ENCODE measurements around the gene CRYGS.

GRCh38 chr3:186530415-186530814, 13.8 kb downstream of the CRYGS start:
- TF ChIP-seq CTCF (IDR thresholded peaks at IDR 0.05), result no peak
- TF ChIP-seq ZFX (IDR thresholded peaks at IDR 0.05; ENCODE audit: borderline replicate concordance), result no peak
